ENCODE measurements around the gene RNF2. TPM values are rescaled to one million over a fixed set of nuclear protein-coding genes. Genes with fewer than 3 reads are reported as not detected.

Gene RNF2
- polyA plus RNA-seq, 1 donor (not counting 4 experiments of a cell fraction or from before 2014, with no cell fraction given), result 29.2 TPM

DNA sequence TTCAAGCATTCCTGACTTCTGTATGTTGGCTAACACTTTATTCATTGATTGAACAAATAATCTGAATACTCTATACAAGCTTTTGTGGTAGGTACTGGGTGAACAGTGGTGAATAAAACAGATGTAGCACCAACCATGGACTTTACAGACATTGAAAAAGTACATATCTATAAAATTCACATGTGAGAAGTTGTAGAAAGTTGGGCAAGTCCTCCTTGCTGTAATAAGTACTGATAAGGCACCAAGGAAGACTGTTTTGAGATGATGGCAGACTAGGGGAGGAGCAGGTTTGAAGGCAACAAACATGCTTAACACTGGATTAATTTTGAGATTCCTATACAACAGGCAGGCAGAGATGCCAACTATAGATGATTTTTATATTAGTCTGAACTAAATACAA, 42.4 kb downstream of the RNF2 start:
- TF ChIP-seq, protein P1, sequence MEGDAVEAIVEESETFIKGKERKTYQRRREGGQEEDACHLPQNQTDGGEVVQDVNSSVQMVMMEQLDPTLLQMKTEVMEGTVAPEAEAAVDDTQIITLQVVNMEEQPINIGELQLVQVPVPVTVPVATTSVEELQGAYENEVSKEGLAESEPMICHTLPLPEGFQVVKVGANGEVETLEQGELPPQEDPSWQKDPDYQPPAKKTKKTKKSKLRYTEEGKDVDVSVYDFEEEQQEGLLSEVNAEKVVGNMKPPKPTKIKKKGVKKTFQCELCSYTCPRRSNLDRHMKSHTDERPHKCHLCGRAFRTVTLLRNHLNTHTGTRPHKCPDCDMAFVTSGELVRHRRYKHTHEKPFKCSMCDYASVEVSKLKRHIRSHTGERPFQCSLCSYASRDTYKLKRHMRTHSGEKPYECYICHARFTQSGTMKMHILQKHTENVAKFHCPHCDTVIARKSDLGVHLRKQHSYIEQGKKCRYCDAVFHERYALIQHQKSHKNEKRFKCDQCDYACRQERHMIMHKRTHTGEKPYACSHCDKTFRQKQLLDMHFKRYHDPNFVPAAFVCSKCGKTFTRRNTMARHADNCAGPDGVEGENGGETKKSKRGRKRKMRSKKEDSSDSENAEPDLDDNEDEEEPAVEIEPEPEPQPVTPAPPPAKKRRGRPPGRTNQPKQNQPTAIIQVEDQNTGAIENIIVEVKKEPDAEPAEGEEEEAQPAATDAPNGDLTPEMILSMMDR (optimal IDR thresholded peaks at IDR 0.05 in 1 of 3, IDR thresholded peaks at IDR 0.05 in 1 of 3, conservative IDR thresholded peaks at IDR 0.05 in 1 of 3; ENCODE audit: extremely low read depth in 1 of 3, insufficient read depth in 2 of 3, low read length in 3 of 3), result no peak
- no peak for TF ChIP-seq EZH2 (IDR thresholded peaks at IDR 0.05; ENCODE audit: low read length)
- Histone ChIP-seq H3K36me3 (ENCODE audit: control insufficient read depth in 2 of 2, extremely low read depth in 1 of 2, insufficient read depth in 2 of 2, low read length in 2 of 2) (no peaks in the 10 kb centered on the region), H3K27ac (ENCODE audit: control insufficient read depth, insufficient read depth, low read length) (no peak overlapping the region), H4K20me1 (ENCODE audit: control insufficient read depth, extremely low read depth, insufficient read depth, low read length) (no peaks in the 10 kb centered on the region), H3K27me3 (ENCODE audit: control insufficient read depth, extremely low read depth, insufficient read depth, low read length) (no peaks in the 10 kb centered on the region), H2AFZ (ENCODE audit: control insufficient read depth, low read length) (no peak overlapping the region), H3K4me1 (ENCODE audit: control insufficient read depth, extremely low read depth, insufficient read depth, low read length) (no peaks in the 10 kb centered on the region), H3K4me2 (ENCODE audit: control insufficient read depth, extremely low read depth, insufficient read depth, low read depth, low read length) (no peak overlapping the region), H3K4me3 (ENCODE audit: control insufficient read depth in 2 of 3, extremely low read depth in 1 of 3, insufficient read depth in 2 of 3, low read depth in 1 of 3, low read length in 3 of 3) (no peak overlapping the region), H3K9ac (ENCODE audit: control insufficient read depth, extremely low read depth, insufficient read depth, low read length) (no peak overlapping the region), H3K79me2 (ENCODE audit: control insufficient read depth, insufficient read depth, low read length) (peaks cover 16% of the 10 kb centered on the region), H3K9me1 (ENCODE audit: control insufficient read depth, extremely low read depth, insufficient read depth, low read length) (no peaks in the 10 kb centered on the region), H3K9me3 (ENCODE audit: control insufficient read depth, low read depth, low read length) (no peaks in the 10 kb centered on the region)
- FAIRE-seq (no peak), DNase-seq (ENCODE audit: low read depth, low spot score) (no peak)
- dilution Hi-C loops (cut with MboI; ENCODE audit: extremely low pct_ligation_motif_present, low sequenced_read_pairs), result no loop called here

GRCh38 chr1:185091480-185091879, 46.1 kb downstream of the RNF2 start:
- Histone ChIP-seq H2AFZ (ENCODE audit: control insufficient read depth, low read length) (no peak overlapping the region), H3K4me2 (ENCODE audit: control insufficient read depth, extremely low read depth, insufficient read depth, low read depth, low read length) (no peak overlapping the region), H3K9ac (ENCODE audit: control insufficient read depth, extremely low read depth, insufficient read depth, low read length) (no peak overlapping the region), H4K20me1 (ENCODE audit: control insufficient read depth, extremely low read depth, insufficient read depth, low read length) (no peaks in the 10 kb centered on the region), H3K79me2 (ENCODE audit: control insufficient read depth, insufficient read depth, low read length) (no peaks in the 10 kb centered on the region), H3K36me3 (ENCODE audit: control insufficient read depth in 2 of 2, extremely low read depth in 1 of 2, insufficient read depth in 2 of 2, low read length in 2 of 2) (peaks cover 0 to 3% of the 10 kb centered on the region in 2 experiments), H3K27me3 (ENCODE audit: control insufficient read depth, extremely low read depth, insufficient read depth, low read length) (no peaks in the 10 kb centered on the region), H3K9me3 (ENCODE audit: control insufficient read depth, low read depth, low read length) (no peaks in the 10 kb centered on the region), H3K27ac (ENCODE audit: control insufficient read depth, insufficient read depth, low read length) (no peak overlapping the region), H3K9me1 (ENCODE audit: control insufficient read depth, extremely low read depth, insufficient read depth, low read length) (no peaks in the 10 kb centered on the region), H3K4me1 (ENCODE audit: control insufficient read depth, extremely low read depth, insufficient read depth, low read length) (peaks cover 6% of the 10 kb centered on the region), H3K4me3 (ENCODE audit: control insufficient read depth in 2 of 3, extremely low read depth in 1 of 3, insufficient read depth in 2 of 3, low read depth in 1 of 3, low read length in 3 of 3) (no peak overlapping the region)
- FAIRE-seq (no peak), DNase-seq (ENCODE audit: low read depth, low spot score) (no peak)
- dilution Hi-C loops (cut with MboI; ENCODE audit: extremely low pct_ligation_motif_present, low sequenced_read_pairs), result no loop called here
- TF ChIP-seq, protein P1 (optimal IDR thresholded peaks at IDR 0.05 in 1 of 3, IDR thresholded peaks at IDR 0.05 in 1 of 3, conservative IDR thresholded peaks at IDR 0.05 in 1 of 3; ENCODE audit: extremely low read depth in 1 of 3, insufficient read depth in 2 of 3, low read length in 3 of 3), result no peak
- no peak for TF ChIP-seq EZH2 (IDR thresholded peaks at IDR 0.05; ENCODE audit: low read length)

Data from keratinocyte (primary cell).